Measurements from ENCODE around the gene RACGAP1.

DNA sequence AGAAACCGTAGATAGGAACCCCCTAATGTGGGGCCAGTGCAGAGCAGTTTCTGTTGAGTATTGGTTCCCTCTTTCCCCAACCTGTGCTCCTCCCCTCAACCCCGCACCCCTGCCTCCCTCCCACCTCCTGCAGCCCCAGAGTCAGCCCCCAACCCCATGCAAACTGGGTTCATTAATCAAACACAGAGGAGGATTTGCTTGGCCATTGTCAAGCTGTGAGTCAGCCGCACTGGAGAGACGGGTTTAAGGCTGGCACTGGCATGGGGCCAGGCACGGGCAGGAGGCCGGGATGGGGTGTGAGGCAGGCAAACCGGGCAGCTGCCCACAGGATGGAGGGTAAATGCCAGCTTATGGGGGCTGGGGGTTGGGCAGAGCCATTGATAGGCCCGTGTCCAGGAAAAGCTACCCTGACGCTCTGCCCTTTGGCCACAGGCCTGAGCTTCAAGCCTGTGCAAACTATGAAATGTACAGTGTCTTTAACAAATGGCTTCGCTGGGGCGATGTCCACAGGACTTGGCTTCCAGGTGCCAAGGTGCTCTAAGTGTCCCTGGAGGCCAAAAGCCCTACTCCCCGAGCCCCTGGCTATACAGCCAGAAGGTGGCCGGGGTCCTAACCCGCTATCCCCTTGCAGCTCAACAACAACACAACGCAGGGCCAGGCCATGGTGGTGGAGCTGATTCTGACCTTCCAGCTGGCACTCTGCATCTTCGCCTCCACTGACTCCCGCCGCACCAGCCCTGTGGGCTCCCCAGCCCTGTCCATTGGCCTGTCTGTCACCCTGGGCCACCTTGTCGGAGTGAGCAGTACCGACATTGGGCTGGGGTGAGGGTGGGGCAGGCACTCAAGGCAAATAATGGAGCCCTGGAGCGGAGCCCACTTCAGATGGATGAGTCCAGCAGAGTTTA is 62.2 kb downstream of the RACGAP1 start:
- TF ChIP-seq, protein P1, sequence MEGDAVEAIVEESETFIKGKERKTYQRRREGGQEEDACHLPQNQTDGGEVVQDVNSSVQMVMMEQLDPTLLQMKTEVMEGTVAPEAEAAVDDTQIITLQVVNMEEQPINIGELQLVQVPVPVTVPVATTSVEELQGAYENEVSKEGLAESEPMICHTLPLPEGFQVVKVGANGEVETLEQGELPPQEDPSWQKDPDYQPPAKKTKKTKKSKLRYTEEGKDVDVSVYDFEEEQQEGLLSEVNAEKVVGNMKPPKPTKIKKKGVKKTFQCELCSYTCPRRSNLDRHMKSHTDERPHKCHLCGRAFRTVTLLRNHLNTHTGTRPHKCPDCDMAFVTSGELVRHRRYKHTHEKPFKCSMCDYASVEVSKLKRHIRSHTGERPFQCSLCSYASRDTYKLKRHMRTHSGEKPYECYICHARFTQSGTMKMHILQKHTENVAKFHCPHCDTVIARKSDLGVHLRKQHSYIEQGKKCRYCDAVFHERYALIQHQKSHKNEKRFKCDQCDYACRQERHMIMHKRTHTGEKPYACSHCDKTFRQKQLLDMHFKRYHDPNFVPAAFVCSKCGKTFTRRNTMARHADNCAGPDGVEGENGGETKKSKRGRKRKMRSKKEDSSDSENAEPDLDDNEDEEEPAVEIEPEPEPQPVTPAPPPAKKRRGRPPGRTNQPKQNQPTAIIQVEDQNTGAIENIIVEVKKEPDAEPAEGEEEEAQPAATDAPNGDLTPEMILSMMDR (IDR thresholded peaks at IDR 0.05; ENCODE audit: insufficient read depth, low read depth, low read length) = no peak
- no peak for TF ChIP-seq EZH2 (IDR thresholded peaks at IDR 0.05; ENCODE audit: insufficient read depth, low read length)

All from astrocyte (in vitro differentiated cells and primary cell).